ENCODE measurements around the gene SGCD.

The SGCD gene

DNA sequence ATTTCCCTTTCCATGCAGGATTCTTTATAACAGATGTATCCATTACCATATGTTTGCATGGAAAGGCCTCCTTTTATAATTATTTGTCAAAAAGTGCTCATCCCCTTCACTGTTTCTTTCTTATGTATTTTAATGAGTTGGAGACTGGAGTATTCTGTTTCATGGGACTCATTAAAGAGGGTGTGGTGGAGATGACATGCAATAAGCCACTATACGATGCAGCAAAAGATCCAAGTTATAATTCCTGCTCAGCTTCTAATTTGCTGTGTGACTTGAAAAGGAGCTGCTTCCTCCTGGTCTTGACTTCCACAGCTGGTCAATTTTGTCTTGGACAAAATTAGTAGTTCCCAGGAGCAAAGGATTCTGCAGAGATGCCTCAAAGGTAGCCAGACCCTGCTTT lies 13.9 kb downstream of the SGCD start:
- H3K27ac ChIP-seq (replicated peaks; ENCODE audit: low read length) = no peak overlapping the region
- H3K79me1 ChIP-seq (ENCODE audit: low read depth, low read length) = no peaks in the 10 kb centered on the region
- no peak overlapping the region for H4K8ac ChIP-seq (ENCODE audit: low read depth, low read length)
- H3K4me1 ChIP-seq (ENCODE audit: control insufficient read depth in 2 of 2, insufficient read depth in 1 of 2, low read depth in 1 of 2, low read length in 2 of 2) = no peaks in the 10 kb centered on the region
- H2BK12ac ChIP-seq (ENCODE audit: low read length) = no peak overlapping the region
- H2AK5ac ChIP-seq (ENCODE audit: low read depth, low read length) = no peak overlapping the region
- H4K91ac ChIP-seq (ENCODE audit: low read depth, low read length, poor library complexity) = no peak overlapping the region
- H3K4me3 ChIP-seq (ENCODE audit: low read length in 2 of 2) = no peak overlapping the region
- no peak overlapping the region for H2AFZ ChIP-seq (ENCODE audit: low read length)
- H2BK5ac ChIP-seq (ENCODE audit: low read length) = no peak overlapping the region
- no peak overlapping the region for H3K4ac ChIP-seq (ENCODE audit: low read length)
- H3K4me2 ChIP-seq (ENCODE audit: insufficient read depth, low read length, poor library complexity, severe bottlenecking) = no peak overlapping the region
- no peak overlapping the region for H3K14ac ChIP-seq (ENCODE audit: low read length)
- H2BK15ac ChIP-seq (ENCODE audit: low read length) = no peak overlapping the region
- no peak overlapping the region for H3K23ac ChIP-seq (ENCODE audit: low read depth, low read length, poor library complexity)
- no peaks in the 10 kb centered on the region for H3K27me3 ChIP-seq (ENCODE audit: control insufficient read depth in 3 of 3, insufficient read depth in 3 of 3, low read depth in 1 of 3, low read length in 3 of 3)
- H3K9me3 ChIP-seq (replicated peaks in 1 of 2; ENCODE audit: control insufficient read depth in 2 of 2, insufficient read depth in 1 of 2, low read depth in 1 of 2, low read length in 2 of 2) = no peaks in the 10 kb centered on the region
- H3K18ac ChIP-seq (ENCODE audit: low read length) = no peak overlapping the region
- WGBS, 2 donors (ENCODE audit: extremely low coverage in 2 of 2, insufficient read length in 2 of 2, insufficient replicate concordance in 1 of 2) = no CpG with 5 or more reads among the region's 1 CpG
- no peaks in the 10 kb centered on the region for H3K36me3 ChIP-seq (replicated peaks in 1 of 2; ENCODE audit: control insufficient read depth in 2 of 2, insufficient read depth in 2 of 2, low read length in 2 of 2)
- H2BK120ac ChIP-seq (ENCODE audit: low read depth, low read length) = no peak overlapping the region
- no peak for DNase-seq (ENCODE audit: low spot score)
- H3K9ac ChIP-seq (ENCODE audit: low read depth, low read length, poor library complexity) = no peak overlapping the region

DNA sequence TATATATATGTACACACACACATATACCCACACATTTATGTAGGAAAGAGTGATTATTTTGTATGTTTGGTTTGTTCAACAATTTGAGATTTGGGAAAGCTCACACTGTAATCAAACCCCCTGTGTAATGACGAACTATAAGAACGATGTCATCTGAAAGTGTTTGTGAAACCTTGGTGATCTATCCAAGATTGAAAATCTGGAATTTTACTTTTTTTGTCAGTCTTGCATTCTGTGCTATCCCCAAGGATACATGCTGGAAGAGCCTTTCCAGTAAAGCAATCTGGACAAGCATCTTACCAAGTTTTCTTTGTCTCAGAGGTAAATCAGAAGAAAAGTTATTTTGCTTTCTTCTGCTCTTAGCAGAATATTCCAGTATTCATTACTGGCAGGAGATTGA lies 23.3 kb downstream of the SGCD start:
- Histone ChIP-seq H3K4me3 (ENCODE audit: low read length in 2 of 2) (no peak overlapping the region), H3K9ac (ENCODE audit: low read depth, low read length, poor library complexity) (no peak overlapping the region), H3K79me1 (ENCODE audit: low read depth, low read length) (no peaks in the 10 kb centered on the region), H3K18ac (ENCODE audit: low read length) (no peak overlapping the region), H3K4me1 (ENCODE audit: control insufficient read depth in 2 of 2, insufficient read depth in 1 of 2, low read depth in 1 of 2, low read length in 2 of 2) (no peaks in the 10 kb centered on the region), H3K9me3 (replicated peaks in 1 of 2; ENCODE audit: control insufficient read depth in 2 of 2, insufficient read depth in 1 of 2, low read depth in 1 of 2, low read length in 2 of 2) (no peaks in the 10 kb centered on the region), H3K14ac (ENCODE audit: low read length) (no peak overlapping the region), H2AFZ (ENCODE audit: low read length) (no peak overlapping the region), H4K91ac (ENCODE audit: low read depth, low read length, poor library complexity) (no peak overlapping the region), H3K4ac (ENCODE audit: low read length) (no peak overlapping the region), H3K4me2 (ENCODE audit: insufficient read depth, low read length, poor library complexity, severe bottlenecking) (no peak overlapping the region), H4K8ac (ENCODE audit: low read depth, low read length) (no peak overlapping the region), H2BK120ac (ENCODE audit: low read depth, low read length) (no peak overlapping the region), H3K27ac (replicated peaks; ENCODE audit: low read length) (no peak overlapping the region), H2BK5ac (ENCODE audit: low read length) (no peak overlapping the region), H2BK15ac (ENCODE audit: low read length) (no peak overlapping the region), H2BK12ac (ENCODE audit: low read length) (no peak overlapping the region), H3K27me3 (ENCODE audit: control insufficient read depth in 3 of 3, insufficient read depth in 3 of 3, low read depth in 1 of 3, low read length in 3 of 3) (no peaks in the 10 kb centered on the region), H3K23ac (ENCODE audit: low read depth, low read length, poor library complexity) (no peak overlapping the region), H3K36me3 (replicated peaks in 1 of 2; ENCODE audit: control insufficient read depth in 2 of 2, insufficient read depth in 2 of 2, low read length in 2 of 2) (no peaks in the 10 kb centered on the region), H2AK5ac (ENCODE audit: low read depth, low read length) (no peak overlapping the region)
- no peak for DNase-seq (ENCODE audit: low spot score)
- WGBS, 2 donors (ENCODE audit: extremely low coverage in 2 of 2, insufficient read length in 2 of 2, insufficient replicate concordance in 1 of 2) = no CpG with 5 or more reads among the region's 2 CpGs

GRCh38 chr5:156351423-156351822 lies 24.5 kb downstream of the SGCD start:
- no peak overlapping the region for H2AK5ac ChIP-seq (ENCODE audit: low read depth, low read length)
- no peak for DNase-seq (ENCODE audit: low spot score)
- H2BK15ac ChIP-seq (ENCODE audit: low read length) = no peak overlapping the region
- no peak overlapping the region for H3K27ac ChIP-seq (replicated peaks; ENCODE audit: low read length)
- H2BK12ac ChIP-seq (ENCODE audit: low read length) = no peak overlapping the region
- H3K4me2 ChIP-seq (ENCODE audit: insufficient read depth, low read length, poor library complexity, severe bottlenecking) = no peak overlapping the region
- H3K14ac ChIP-seq (ENCODE audit: low read length) = no peak overlapping the region
- H3K4me1 ChIP-seq (ENCODE audit: control insufficient read depth in 2 of 2, insufficient read depth in 1 of 2, low read depth in 1 of 2, low read length in 2 of 2) = no peaks in the 10 kb centered on the region
- H4K8ac ChIP-seq (ENCODE audit: low read depth, low read length) = no peak overlapping the region
- WGBS, 2 donors (ENCODE audit: extremely low coverage in 2 of 2, insufficient read length in 2 of 2, insufficient replicate concordance in 1 of 2) = no CpG with 5 or more reads among the region's 4 CpGs
- no peak overlapping the region for H2BK120ac ChIP-seq (ENCODE audit: low read depth, low read length)
- H3K4me3 ChIP-seq (ENCODE audit: low read length in 2 of 2) = no peak overlapping the region
- H2AFZ ChIP-seq (ENCODE audit: low read length) = no peak overlapping the region
- no peak overlapping the region for H3K9ac ChIP-seq (ENCODE audit: low read depth, low read length, poor library complexity)
- H3K36me3 ChIP-seq (replicated peaks in 1 of 2; ENCODE audit: control insufficient read depth in 2 of 2, insufficient read depth in 2 of 2, low read length in 2 of 2) = no peaks in the 10 kb centered on the region
- no peaks in the 10 kb centered on the region for H3K27me3 ChIP-seq (ENCODE audit: control insufficient read depth in 3 of 3, insufficient read depth in 3 of 3, low read depth in 1 of 3, low read length in 3 of 3)
- H2BK5ac ChIP-seq (ENCODE audit: low read length) = no peak overlapping the region
- H3K4ac ChIP-seq (ENCODE audit: low read length) = no peak overlapping the region
- no peaks in the 10 kb centered on the region for H3K79me1 ChIP-seq (ENCODE audit: low read depth, low read length)
- H3K9me3 ChIP-seq (replicated peaks in 1 of 2; ENCODE audit: control insufficient read depth in 2 of 2, insufficient read depth in 1 of 2, low read depth in 1 of 2, low read length in 2 of 2) = no peaks in the 10 kb centered on the region
- H3K18ac ChIP-seq (ENCODE audit: low read length) = no peak overlapping the region
- no peak overlapping the region for H3K23ac ChIP-seq (ENCODE audit: low read depth, low read length, poor library complexity)
- no peak overlapping the region for H4K91ac ChIP-seq (ENCODE audit: low read depth, low read length, poor library complexity)

DNA sequence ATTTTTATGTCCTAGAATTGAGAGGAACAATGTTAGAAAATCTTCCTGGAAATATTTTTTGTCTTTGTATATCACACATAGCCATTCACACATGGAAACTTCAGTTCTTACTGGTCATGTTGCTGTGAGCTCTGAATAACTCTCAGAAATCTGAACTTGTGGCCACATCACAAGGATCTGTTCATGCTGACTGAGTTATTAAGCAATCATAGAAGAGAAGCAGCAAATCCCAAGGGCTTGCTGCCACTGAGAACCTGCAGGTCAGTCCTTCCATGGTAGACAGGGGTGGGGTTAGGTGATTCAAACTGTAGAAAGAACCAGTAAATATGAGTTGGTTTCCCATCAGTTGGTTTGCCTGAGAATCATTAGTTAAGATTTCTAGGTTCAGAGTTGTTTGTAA lies 27.6 kb downstream of the SGCD start:
- no peak overlapping the region for H3K4ac ChIP-seq (ENCODE audit: low read length)
- H2BK120ac ChIP-seq (ENCODE audit: low read depth, low read length) = no peak overlapping the region
- no peak overlapping the region for H2BK15ac ChIP-seq (ENCODE audit: low read length)
- no peaks in the 10 kb centered on the region for H3K4me1 ChIP-seq (ENCODE audit: control insufficient read depth in 2 of 2, insufficient read depth in 1 of 2, low read depth in 1 of 2, low read length in 2 of 2)
- no peak overlapping the region for H3K14ac ChIP-seq (ENCODE audit: low read length)
- DNase-seq (ENCODE audit: low spot score) = no peak
- no peak overlapping the region for H3K4me3 ChIP-seq (ENCODE audit: low read length in 2 of 2)
- H4K91ac ChIP-seq (ENCODE audit: low read depth, low read length, poor library complexity) = no peak overlapping the region
- H2BK5ac ChIP-seq (ENCODE audit: low read length) = no peak overlapping the region
- H3K23ac ChIP-seq (ENCODE audit: low read depth, low read length, poor library complexity) = no peak overlapping the region
- H2AFZ ChIP-seq (ENCODE audit: low read length) = no peak overlapping the region
- no peak overlapping the region for H3K27ac ChIP-seq (replicated peaks; ENCODE audit: low read length)
- no peaks in the 10 kb centered on the region for H3K27me3 ChIP-seq (ENCODE audit: control insufficient read depth in 3 of 3, insufficient read depth in 3 of 3, low read depth in 1 of 3, low read length in 3 of 3)
- no peak overlapping the region for H2BK12ac ChIP-seq (ENCODE audit: low read length)
- H2AK5ac ChIP-seq (ENCODE audit: low read depth, low read length) = no peak overlapping the region
- H3K4me2 ChIP-seq (ENCODE audit: insufficient read depth, low read length, poor library complexity, severe bottlenecking) = no peak overlapping the region
- no peaks in the 10 kb centered on the region for H3K36me3 ChIP-seq (replicated peaks in 1 of 2; ENCODE audit: control insufficient read depth in 2 of 2, insufficient read depth in 2 of 2, low read length in 2 of 2)
- no peaks in the 10 kb centered on the region for H3K79me1 ChIP-seq (ENCODE audit: low read depth, low read length)
- no peaks in the 10 kb centered on the region for H3K9me3 ChIP-seq (replicated peaks in 1 of 2; ENCODE audit: control insufficient read depth in 2 of 2, insufficient read depth in 1 of 2, low read depth in 1 of 2, low read length in 2 of 2)
- no peak overlapping the region for H4K8ac ChIP-seq (ENCODE audit: low read depth, low read length)
- H3K18ac ChIP-seq (ENCODE audit: low read length) = no peak overlapping the region
- no peak overlapping the region for H3K9ac ChIP-seq (ENCODE audit: low read depth, low read length, poor library complexity)

All from neuronal stem cell (in vitro differentiated cells).